B cell (primary cell): ENCODE data around the gene GABRG3.

ENCODE experiments used
- EZH2 ChIP-seq: IDR thresholded peaks from 2 replicates; pipeline ENCODE4 v1.6.1; 2012; ENCODE audit warnings: borderline replicate concordance, low read depth, mild to moderate bottlenecking, moderate library complexity, low read length; ENCODE audit not compliant: insufficient read depth, poor library complexity, severe bottlenecking
- TF ChIP-seq, protein P1 (sequence below): fragments of 200-600 bp; IDR thresholded peaks from one replicate; pipeline ENCODE4 v1.8.0; 2022; ENCODE audit warnings: antibody characterized with exemption, mild to moderate bottlenecking

DNA sequence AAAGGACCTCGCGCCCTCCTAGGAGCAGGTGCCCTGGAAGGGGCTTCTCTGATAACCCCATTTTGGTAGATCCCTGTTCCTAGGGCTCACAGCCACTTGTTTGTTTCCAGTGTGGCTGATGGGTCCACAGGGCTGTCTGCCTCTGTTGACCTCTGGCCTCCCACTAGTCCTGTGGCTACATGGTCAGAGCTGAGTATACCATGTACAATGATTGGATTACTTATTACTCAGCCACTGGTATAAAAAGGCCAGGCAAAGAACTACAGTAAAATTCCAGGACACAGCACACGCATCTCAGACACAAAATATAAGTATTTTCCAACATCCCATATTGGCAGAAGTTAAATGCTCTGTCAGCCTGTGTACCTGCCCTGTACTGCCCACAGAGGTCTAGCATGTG is 277.3 kb downstream of the GABRG3 start:
- TF ChIP-seq, protein P1, sequence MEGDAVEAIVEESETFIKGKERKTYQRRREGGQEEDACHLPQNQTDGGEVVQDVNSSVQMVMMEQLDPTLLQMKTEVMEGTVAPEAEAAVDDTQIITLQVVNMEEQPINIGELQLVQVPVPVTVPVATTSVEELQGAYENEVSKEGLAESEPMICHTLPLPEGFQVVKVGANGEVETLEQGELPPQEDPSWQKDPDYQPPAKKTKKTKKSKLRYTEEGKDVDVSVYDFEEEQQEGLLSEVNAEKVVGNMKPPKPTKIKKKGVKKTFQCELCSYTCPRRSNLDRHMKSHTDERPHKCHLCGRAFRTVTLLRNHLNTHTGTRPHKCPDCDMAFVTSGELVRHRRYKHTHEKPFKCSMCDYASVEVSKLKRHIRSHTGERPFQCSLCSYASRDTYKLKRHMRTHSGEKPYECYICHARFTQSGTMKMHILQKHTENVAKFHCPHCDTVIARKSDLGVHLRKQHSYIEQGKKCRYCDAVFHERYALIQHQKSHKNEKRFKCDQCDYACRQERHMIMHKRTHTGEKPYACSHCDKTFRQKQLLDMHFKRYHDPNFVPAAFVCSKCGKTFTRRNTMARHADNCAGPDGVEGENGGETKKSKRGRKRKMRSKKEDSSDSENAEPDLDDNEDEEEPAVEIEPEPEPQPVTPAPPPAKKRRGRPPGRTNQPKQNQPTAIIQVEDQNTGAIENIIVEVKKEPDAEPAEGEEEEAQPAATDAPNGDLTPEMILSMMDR, result no peak
- TF ChIP-seq EZH2, result no peak
